Muscle layer of duodenum (tissue), 2 donors: ENCODE data around the gene IL36B.

Experiments
- H3K27ac ChIP-seq: one replicate; pipeline ENCODE4 v1.7.0; 2013; ENCODE audit warnings: mild to moderate bottlenecking, low read length
- H3K27me3 ChIP-seq: one replicate; pipeline ENCODE4 v1.7.0; 2013; ENCODE audit warnings: low read depth, mild to moderate bottlenecking, control low read depth, low read length
- H3K36me3 ChIP-seq, 2 donors: one replicate each; pipeline ENCODE4 v1.7.0; 2013; ENCODE audit warnings: low read length in 2 of 2, control low read depth in 1 of 2, mild to moderate bottlenecking in 1 of 2; ENCODE audit not compliant: insufficient read depth in 2 of 2, control insufficient read depth in 1 of 2
- H3K4me1 ChIP-seq, 2 donors: one replicate each; pipeline ENCODE4 v1.7.0; 2013; ENCODE audit warnings: low read length in 2 of 2, mild to moderate bottlenecking in 2 of 2, control low read depth in 1 of 2, moderate library complexity in 1 of 2; ENCODE audit not compliant: insufficient read depth in 2 of 2, control insufficient read depth in 1 of 2
- H3K4me3 ChIP-seq, 2 donors: one replicate each; pipeline ENCODE4 v1.7.0; 2013; ENCODE audit warnings: low read length in 2 of 2, low read depth in 1 of 2, mild to moderate bottlenecking in 1 of 2
- H3K9me3 ChIP-seq, 2 donors: one replicate each; pipeline ENCODE4 v1.7.0; 2013; ENCODE audit warnings: low read length in 2 of 2, control low read depth in 1 of 2, mild to moderate bottlenecking in 1 of 2; ENCODE audit not compliant: control insufficient read depth in 1 of 2
- donor health status: healthy.

IL36B gene

DNA sequence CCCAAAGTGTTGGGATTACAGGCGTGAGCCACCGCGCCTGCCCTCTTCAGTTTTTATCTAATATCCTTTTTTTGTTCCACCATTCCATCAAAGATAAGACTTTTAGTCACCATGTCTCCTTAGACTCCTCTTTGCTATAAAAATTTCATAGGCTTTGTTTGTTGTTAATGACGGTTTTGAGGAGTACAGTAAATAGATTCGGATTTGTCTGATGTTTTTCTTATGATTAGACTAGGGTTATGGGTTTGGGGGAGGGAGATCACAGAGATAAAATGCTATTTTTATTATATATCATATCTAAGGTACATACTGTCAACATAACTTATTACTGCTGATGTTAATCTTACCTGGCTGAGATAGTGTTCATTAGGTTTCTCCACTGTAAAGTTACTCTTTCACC lies 6.2 kb downstream of the IL36B start:
- Histone ChIP-seq H3K27ac (no peak overlapping the region), H3K4me3 (no peak overlapping the region), H3K9me3 (peaks cover 0 to 4% of the 10 kb centered on the region in 2 donors), H3K36me3 (no peaks in the 10 kb centered on the region), H3K4me1 (no peaks in the 10 kb centered on the region), H3K27me3 (no peaks in the 10 kb centered on the region)

- H3K4me3 ChIP-seq: no peak overlapping the region
- H3K27me3 ChIP-seq: no peaks in the 10 kb centered on the region
- no peaks in the 10 kb centered on the region for H3K9me3 ChIP-seq
- no peak overlapping the region for H3K27ac ChIP-seq
- no peaks in the 10 kb centered on the region for H3K4me1 ChIP-seq
- no peaks in the 10 kb centered on the region for H3K36me3 ChIP-seq
Measured at GRCh38 chr2:113041871-113042270, 10.8 kb downstream of the IL36B start.

DNA sequence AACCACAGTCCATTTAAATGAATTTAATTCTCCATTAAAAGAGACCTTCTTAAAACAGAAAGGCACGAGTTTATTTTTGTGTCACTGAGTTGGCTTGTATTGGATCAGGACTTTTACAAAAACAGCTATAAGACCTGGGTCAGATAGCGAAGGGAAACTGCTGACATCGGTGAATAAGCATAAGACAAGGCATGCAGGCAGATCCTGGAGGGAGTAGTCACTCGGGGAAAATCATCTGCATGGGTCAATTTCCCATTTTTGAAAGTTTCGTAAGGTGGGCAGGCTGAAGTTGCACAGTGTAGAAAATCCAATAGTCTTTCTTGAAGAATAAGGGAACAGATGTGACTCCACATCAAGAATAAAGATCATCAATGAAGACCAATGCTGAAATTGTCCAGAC lies 12.9 kb downstream of the IL36B start:
- Histone ChIP-seq H3K4me3 (no peak overlapping the region), H3K27ac (no peak overlapping the region), H3K27me3 (no peaks in the 10 kb centered on the region), H3K9me3 (no peaks in the 10 kb centered on the region), H3K4me1 (no peaks in the 10 kb centered on the region), H3K36me3 (no peaks in the 10 kb centered on the region)

- H3K4me3 ChIP-seq: no peak overlapping the region
- no peaks in the 10 kb centered on the region for H3K27me3 ChIP-seq
- H3K36me3 ChIP-seq: no peaks in the 10 kb centered on the region
- H3K4me1 ChIP-seq: no peaks in the 10 kb centered on the region
- no peaks in the 10 kb centered on the region for H3K9me3 ChIP-seq
- H3K27ac ChIP-seq: no peak overlapping the region
Measured at GRCh38 chr2:113039158-113039557, 13.5 kb downstream of the IL36B start.

DNA sequence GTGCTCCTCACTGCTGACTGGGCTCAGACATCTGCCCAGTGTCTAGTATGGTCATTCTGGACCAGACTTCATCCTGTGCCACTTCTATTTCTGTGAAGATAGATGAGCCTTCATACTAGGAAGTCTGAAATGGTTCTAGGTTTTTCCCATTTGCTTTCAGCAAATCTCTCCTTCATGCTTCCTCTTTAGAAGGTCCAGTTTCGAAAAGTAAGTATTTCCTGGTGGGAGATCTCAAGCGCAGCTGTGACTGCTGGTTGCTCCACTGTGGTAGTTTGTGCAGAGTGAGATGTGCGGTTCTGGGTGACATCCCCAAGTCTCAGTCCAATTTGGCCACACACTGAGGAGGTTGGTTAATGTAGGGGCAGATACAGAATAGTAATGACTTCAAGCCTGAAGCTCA lies 14.4 kb downstream of the IL36B start:
- no peaks in the 10 kb centered on the region for H3K9me3 ChIP-seq
- no peaks in the 10 kb centered on the region for H3K36me3 ChIP-seq
- H3K4me1 ChIP-seq: no peaks in the 10 kb centered on the region
- H3K27me3 ChIP-seq: no peaks in the 10 kb centered on the region
- no peak overlapping the region for H3K4me3 ChIP-seq
- H3K27ac ChIP-seq: no peak overlapping the region

GRCh38 chr2:113036763-113037162 lies 15.9 kb downstream of the IL36B start:
- Histone ChIP-seq H3K27me3 (no peaks in the 10 kb centered on the region), H3K4me3 (no peak overlapping the region), H3K4me1 (no peaks in the 10 kb centered on the region), H3K9me3 (no peaks in the 10 kb centered on the region), H3K36me3 (no peaks in the 10 kb centered on the region), H3K27ac (no peak overlapping the region)

DNA sequence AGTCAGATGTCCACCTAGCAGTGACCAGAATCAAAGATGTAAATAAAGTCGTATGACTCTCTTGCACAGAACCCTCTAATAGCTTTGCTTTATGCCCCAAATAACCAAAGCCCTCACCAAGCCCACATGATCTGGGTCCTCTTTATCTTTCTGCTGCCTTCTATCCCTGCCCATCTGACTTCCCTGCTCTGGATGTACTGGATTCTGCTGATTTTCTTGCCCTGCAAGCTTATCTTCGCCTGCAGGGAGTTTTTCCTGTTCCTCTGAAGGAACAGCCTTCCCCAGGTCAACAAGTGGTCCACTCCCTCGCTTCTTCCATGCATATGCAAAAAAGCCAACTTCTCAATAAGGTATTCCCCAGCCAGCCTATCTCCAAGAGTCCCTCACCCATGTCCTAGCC lies 18.7 kb downstream of the IL36B start:
- Histone ChIP-seq H3K9me3 (no peaks in the 10 kb centered on the region), H3K27ac (no peak overlapping the region), H3K36me3 (no peaks in the 10 kb centered on the region), H3K4me3 (no peak overlapping the region), H3K4me1 (no peaks in the 10 kb centered on the region), H3K27me3 (no peaks in the 10 kb centered on the region)

DNA sequence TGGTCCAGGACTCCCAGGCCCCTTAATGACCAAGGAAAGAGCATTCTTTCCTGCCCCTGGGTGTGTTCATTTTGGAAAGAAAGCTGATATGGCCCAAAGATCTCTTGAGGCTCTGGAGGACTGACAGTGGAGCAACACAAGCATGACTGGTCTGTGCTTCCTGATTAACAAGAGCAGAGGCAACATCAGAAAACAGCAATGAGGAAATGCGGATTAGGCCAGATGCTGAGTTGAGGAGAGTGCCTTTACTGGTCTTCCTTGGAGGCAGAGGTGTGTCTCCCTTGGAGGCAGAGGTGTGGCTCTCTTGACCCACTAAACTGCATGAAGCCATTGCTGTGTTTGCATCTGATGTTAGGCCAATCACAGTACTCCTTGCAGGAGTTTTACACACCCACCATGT lies 19.9 kb downstream of the IL36B start:
- Histone ChIP-seq H3K9me3 (no peaks in the 10 kb centered on the region), H3K4me1 (no peaks in the 10 kb centered on the region), H3K27ac (no peak overlapping the region), H3K4me3 (no peak overlapping the region), H3K36me3 (no peaks in the 10 kb centered on the region), H3K27me3 (no peaks in the 10 kb centered on the region)

DNA sequence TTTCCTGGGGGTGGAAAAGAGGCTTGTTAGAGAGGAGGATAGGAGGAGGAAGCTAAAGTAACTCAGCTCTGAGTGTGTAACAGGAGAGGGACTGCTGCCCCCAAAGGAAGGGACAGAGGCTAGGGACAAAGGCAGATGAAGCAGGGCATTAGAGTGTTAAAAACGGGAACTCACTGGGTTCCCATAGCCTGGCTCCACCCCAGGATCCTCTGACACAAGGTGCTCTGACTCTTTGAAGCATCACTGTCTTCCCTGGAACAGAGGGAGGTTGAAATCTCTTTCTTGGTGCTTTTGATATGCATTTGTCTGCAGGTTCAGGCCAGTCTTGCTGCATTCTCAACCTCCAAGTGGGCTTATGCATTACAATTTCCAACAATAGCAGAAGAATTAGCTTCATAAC lies 24.6 kb downstream of the IL36B start:
- Histone ChIP-seq H3K27me3 (no peaks in the 10 kb centered on the region), H3K4me3 (no peak overlapping the region), H3K9me3 (no peaks in the 10 kb centered on the region), H3K27ac (no peak overlapping the region), H3K4me1 (no peaks in the 10 kb centered on the region), H3K36me3 (no peaks in the 10 kb centered on the region)

DNA sequence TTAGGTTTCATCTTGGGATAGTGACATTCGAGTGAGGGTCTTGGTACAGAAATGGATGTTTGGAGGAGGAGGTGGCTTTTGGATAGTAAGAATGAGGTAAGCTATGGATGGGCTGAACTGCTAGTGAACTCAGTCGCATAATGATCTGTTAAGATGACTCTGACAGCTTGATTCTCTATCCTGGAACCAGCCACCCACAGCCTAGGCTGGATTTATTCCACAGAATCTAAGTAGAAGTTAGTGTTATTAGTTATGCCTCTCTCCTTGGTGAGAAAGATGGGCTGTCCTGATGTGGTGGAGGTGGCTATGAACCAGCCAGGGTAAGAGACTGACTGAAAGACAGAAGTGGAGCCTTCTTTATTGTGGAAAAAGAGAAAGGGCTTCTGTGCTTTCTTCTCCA lies 25.0 kb downstream of the IL36B start:
- no peaks in the 10 kb centered on the region for H3K27me3 ChIP-seq
- no peak overlapping the region for H3K4me3 ChIP-seq
- no peaks in the 10 kb centered on the region for H3K36me3 ChIP-seq
- no peaks in the 10 kb centered on the region for H3K4me1 ChIP-seq
- no peaks in the 10 kb centered on the region for H3K9me3 ChIP-seq
- no peak overlapping the region for H3K27ac ChIP-seq

DNA sequence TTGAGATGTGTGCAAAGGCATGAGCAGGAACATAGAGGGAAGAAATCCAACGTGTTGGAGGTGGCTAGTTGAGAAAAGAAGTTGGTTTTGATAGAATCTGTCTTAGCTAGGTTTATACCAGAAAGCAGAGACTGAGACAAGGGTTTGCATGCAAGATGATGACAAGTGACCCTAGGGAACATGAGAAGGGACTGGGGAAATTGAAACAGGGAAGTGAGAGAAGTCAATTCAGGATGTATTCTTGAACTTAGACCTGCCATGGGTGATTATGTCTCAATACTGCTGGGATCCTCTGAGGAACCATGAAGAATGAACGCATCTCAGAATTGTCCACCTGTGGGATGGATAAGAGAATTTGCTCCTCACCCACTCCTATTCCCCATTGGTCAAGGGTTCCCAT lies 26.9 kb downstream of the IL36B start:
- no peaks in the 10 kb centered on the region for H3K27me3 ChIP-seq
- H3K36me3 ChIP-seq: no peaks in the 10 kb centered on the region
- H3K4me1 ChIP-seq: no peaks in the 10 kb centered on the region
- H3K9me3 ChIP-seq: no peaks in the 10 kb centered on the region
- H3K27ac ChIP-seq: no peak overlapping the region
- H3K4me3 ChIP-seq: no peak overlapping the region

DNA sequence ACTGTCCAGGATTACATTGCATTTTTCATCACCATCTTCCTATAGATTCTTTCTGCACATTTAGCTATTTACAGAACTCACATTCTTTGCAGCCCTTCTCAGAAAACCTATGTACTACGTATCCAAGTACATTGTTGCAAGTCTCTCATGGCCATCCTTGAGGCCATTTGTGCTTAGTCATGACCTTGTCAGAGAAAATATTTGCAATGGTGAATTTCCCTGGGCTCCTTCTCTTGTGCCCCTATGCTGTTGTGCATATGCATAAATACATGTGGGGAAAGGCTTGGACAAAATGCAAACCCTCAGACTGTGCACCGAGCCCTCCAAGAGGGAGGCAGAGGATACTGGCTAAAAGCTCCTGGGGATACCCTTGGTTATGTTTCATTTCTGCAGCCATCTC lies 27.9 kb downstream of the IL36B start:
- H3K36me3 ChIP-seq: no peaks in the 10 kb centered on the region
- H3K27me3 ChIP-seq: no peaks in the 10 kb centered on the region
- no peaks in the 10 kb centered on the region for H3K9me3 ChIP-seq
- H3K4me1 ChIP-seq: no peaks in the 10 kb centered on the region
- no peak overlapping the region for H3K4me3 ChIP-seq
- no peak overlapping the region for H3K27ac ChIP-seq
